T-helper 17 cell (primary cell): ENCODE measurements around the gene C1QTNF8. TPM values are rescaled to one million over a fixed set of nuclear protein-coding genes. Genes with fewer than 3 reads are reported as not detected.

Experiments
- ATAC-seq: fragments of 150-1000 bp; cut with Tn5 transposase; 2 replicates; pipeline ENCODE4 v1.10.0; 2021; ENCODE audit warnings: mild to moderate bottlenecking, moderate library complexity
- DNase-seq, 3 donors: peaks; one replicate each; pipeline versions ENCODE4 v3.0.0 to v3.0.0-alpha.2; 2020 to 2021
- H3K9me3 ChIP-seq: one replicate; pipeline ENCODE4 v1.7.0; 2013; ENCODE audit warnings: low read length, mild to moderate bottlenecking; ENCODE audit not compliant: control insufficient read depth, poor library complexity, severe bottlenecking
- H3K27ac Mint-ChIP-seq: one replicate; pipeline ENCODE4 v1.8.0; 2022; ENCODE audit warnings: mild to moderate bottlenecking, moderate library complexity, mixed read lengths
- H3K27me3 Mint-ChIP-seq: one replicate; pipeline ENCODE4 v1.8.0; 2022; ENCODE audit warnings: mixed read lengths
- H3K36me3 Mint-ChIP-seq: one replicate; pipeline ENCODE4 v1.8.0; 2022; ENCODE audit warnings: low read depth, mixed read lengths
- H3K4me1 Mint-ChIP-seq: one replicate; pipeline ENCODE4 v1.8.0; 2022; ENCODE audit warnings: mild to moderate bottlenecking, mixed read lengths
- H3K4me3 Mint-ChIP-seq: one replicate; pipeline ENCODE4 v1.8.0; 2022; ENCODE audit warnings: mild to moderate bottlenecking, moderate library complexity, mixed read lengths
- total RNA-seq, 4 donors: library from RNA in 2 of 4; stranded (reverse) in 2 of 4; gene quantifications; one replicate each; pipeline ENCODE4 v1.2.3 and lab custom pipeline; 2022 to 2026

The C1QTNF8 gene
- total RNA-seq, 2 donors from 2014 or later, result not detected

- ATAC-seq, result no peak
- Mint-ChIP-seq H3K4me1 (no peaks in the 10 kb centered on the region), H3K27me3 (no peaks in the 10 kb centered on the region), H3K27ac (no peak overlapping the region), H3K36me3 (no peaks in the 10 kb centered on the region), H3K4me3 (no peak overlapping the region)
- no peak for DNase-seq
- H3K9me3 ChIP-seq, result no peaks in the 10 kb centered on the region
These were observed 37.9 kb upstream of the C1QTNF8 start for GRCh38 chr16:1133810-1134520.

- H3K4me3 Mint-ChIP-seq, result no peak overlapping the region
- no peaks in the 10 kb centered on the region for H3K36me3 Mint-ChIP-seq
- H3K27ac Mint-ChIP-seq, result no peak overlapping the region
- DNase-seq (no peak), ATAC-seq (no peak)
- H3K4me1 Mint-ChIP-seq, result no peaks in the 10 kb centered on the region
- H3K9me3 ChIP-seq, result no peaks in the 10 kb centered on the region
- H3K27me3 Mint-ChIP-seq, result no peaks in the 10 kb centered on the region
These were observed 37.2 kb upstream of the C1QTNF8 start for GRCh38 chr16:1133271-1133670.

- no peak for ATAC-seq
- Mint-ChIP-seq H3K27me3 (no peaks in the 10 kb centered on the region), H3K4me1 (no peaks in the 10 kb centered on the region), H3K36me3 (no peaks in the 10 kb centered on the region), H3K4me3 (no peak overlapping the region), H3K27ac (no peak overlapping the region)
- H3K9me3 ChIP-seq, result no peaks in the 10 kb centered on the region
- no peak for DNase-seq
These were observed 36.4 kb upstream of the C1QTNF8 start for GRCh38 chr16:1132431-1132830.

DNA sequence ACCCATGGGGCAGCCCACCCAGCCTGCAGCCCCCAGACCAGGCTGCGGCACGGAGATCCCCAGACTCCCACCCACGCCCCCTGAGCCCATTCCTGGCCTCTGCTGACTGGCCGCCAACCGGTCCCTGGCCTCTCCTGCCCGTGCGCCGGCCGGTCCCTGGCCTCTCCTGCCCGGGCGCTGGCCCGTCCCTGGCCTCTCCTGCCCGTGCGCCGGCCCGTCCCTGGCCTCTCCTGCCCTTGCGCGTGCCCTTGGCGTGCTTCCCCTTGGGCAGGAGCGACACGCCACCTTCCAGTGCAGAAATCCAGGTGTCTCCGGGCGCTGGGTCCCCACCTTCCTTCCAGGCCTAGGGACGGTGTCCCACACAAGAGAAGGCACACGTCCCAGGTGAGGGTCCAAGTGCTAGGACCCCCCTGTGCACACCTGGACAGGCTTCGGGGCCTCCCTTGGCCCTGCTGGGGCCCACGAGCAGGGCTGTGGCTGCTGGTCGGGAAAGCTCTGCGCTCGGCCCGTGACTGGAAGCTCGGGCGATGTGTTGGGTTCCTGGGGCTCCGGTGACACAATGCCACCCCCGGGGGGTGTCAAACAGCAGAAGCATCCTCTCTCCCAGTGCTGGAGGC, 35.4 kb upstream of the C1QTNF8 start:
- no peaks in the 10 kb centered on the region for H3K27me3 Mint-ChIP-seq
- no peaks in the 10 kb centered on the region for H3K4me1 Mint-ChIP-seq
- H3K9me3 ChIP-seq, result no peaks in the 10 kb centered on the region
- no peak overlapping the region for H3K4me3 Mint-ChIP-seq
- ATAC-seq, result no peak
- DNase-seq, result no peak
- no peak overlapping the region for H3K27ac Mint-ChIP-seq
- H3K36me3 Mint-ChIP-seq, result no peaks in the 10 kb centered on the region

GRCh38 chr16:1130382-1130781, 34.3 kb upstream of the C1QTNF8 start:
- Mint-ChIP-seq H3K27me3 (no peaks in the 10 kb centered on the region), H3K4me3 (no peak overlapping the region), H3K27ac (no peak overlapping the region), H3K36me3 (no peaks in the 10 kb centered on the region), H3K4me1 (peaks cover 4% of the 10 kb centered on the region)
- ATAC-seq, result no peak
- no peak for DNase-seq
- H3K9me3 ChIP-seq, result no peaks in the 10 kb centered on the region

DNA sequence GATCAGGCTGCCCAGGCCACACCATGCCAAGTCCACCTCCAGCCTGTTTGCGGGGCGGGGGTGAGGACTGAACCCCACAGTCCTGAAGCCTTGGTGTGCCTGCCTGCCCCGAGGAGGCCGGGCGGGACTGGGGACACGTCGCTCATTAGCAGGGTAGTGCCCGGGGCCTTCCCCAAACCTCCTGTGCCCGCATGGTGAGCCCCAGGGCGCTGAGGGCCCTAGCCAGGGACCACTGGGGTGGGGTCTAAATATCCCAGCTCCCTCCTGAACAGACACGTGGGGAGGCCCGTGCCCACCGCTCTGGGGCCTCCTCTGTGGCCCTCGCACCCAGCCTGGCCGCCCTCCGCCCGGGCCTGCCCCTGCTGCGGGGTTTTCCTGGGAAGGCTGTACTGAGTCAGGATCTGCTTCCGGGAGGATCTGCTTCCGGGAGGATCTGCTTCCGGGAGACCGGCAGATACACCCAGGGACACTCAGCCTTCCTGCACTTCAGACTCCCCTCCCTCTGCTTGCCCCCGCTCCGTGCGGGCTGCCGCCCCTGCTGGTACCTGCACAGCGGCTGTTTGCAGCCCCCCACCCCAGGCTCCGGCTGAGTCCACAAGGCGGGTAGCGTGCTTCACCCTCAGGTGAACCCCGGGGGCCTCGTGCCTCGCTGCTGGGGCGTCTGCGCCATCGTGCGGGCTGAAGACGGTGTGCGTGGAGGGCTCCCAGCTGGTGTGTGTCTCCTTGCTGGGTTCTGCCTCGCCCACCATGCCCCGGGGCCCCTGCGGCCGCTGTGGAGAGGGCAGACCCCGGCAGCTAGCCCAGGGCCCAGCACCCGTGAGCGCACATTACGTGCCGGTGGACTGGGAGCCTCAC, 33.3 kb upstream of the C1QTNF8 start:
- Mint-ChIP-seq H3K27ac (no peak overlapping the region), H3K27me3 (no peaks in the 10 kb centered on the region), H3K4me1 (peaks cover 4% of the 10 kb centered on the region), H3K36me3 (no peaks in the 10 kb centered on the region), H3K4me3 (no peak overlapping the region)
- no peaks in the 10 kb centered on the region for H3K9me3 ChIP-seq
- ATAC-seq (no peak), DNase-seq (no peak)

DNA sequence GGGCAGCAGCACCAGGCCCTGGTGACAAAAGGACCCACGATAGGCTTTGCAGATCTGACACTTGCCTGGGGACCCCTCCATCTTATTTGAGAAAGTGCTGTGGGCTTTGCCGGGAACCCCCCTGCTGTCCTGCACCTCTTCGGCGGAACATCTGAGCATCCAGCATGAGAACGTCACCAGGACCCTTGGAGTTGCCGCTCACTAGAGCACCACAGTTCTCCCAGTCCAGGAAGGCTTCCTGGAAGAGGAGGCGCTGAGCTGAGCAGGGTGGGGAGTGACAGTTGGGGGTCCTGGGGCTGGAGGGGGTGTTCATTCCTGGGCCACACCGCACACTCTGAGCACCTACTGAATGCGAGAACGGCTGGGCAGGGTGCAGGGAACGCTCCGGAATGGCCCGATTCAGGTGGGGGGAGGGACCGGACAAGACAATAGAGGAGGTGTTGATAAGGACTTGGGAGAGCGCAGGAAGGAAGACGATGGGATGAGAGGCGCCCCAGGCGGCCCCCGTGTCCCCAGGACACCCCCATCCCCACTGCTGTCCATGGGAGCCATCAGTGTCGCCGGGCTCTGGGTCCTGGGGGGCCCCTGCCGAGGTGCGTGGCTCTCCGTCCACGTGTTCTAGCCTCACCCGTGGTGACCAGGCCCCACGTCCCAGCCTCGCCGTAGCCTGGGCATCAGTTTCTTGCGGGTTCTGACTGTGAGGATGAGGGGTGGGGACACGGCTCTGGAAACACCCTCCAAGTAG, 32.1 kb upstream of the C1QTNF8 start:
- Mint-ChIP-seq H3K4me1 (peaks cover 4% of the 10 kb centered on the region), H3K4me3 (no peak overlapping the region), H3K27ac (no peak overlapping the region), H3K36me3 (no peaks in the 10 kb centered on the region), H3K27me3 (no peaks in the 10 kb centered on the region)
- ATAC-seq (no peak), DNase-seq (no peak)
- H3K9me3 ChIP-seq, result no peaks in the 10 kb centered on the region

DNA sequence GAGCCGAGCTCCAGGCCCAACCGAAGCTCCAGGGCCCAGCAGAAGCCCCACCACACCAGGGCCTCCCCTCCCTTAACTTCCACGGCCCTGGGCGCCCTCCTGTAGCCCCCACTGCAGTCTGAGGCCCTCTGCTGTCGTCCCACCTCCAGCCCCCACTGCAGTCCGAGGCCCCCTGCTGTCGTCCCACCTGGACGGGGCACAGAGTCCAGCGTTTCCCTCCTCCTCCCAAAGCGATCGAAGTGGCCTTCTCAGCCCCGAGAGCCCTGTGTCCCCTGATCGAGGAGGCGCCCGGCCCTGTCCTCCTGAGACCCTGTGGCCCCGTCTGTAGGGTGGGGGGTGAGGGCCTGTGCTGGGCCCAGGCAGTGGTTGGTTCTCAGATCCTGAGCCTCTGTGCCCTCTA, 31.1 kb upstream of the C1QTNF8 start:
- H3K4me1 Mint-ChIP-seq, result peaks cover 4% of the 10 kb centered on the region
- DNase-seq (no peak), ATAC-seq (no peak)
- no peaks in the 10 kb centered on the region for H3K27me3 Mint-ChIP-seq
- no peaks in the 10 kb centered on the region for H3K9me3 ChIP-seq
- H3K27ac Mint-ChIP-seq, result no peak overlapping the region
- H3K4me3 Mint-ChIP-seq, result no peak overlapping the region
- H3K36me3 Mint-ChIP-seq, result no peaks in the 10 kb centered on the region

- H3K9me3 ChIP-seq, result no peaks in the 10 kb centered on the region
- DNase-seq, result no peak
- no peak for ATAC-seq
- Mint-ChIP-seq H3K4me3 (no peak overlapping the region), H3K27ac (no peak overlapping the region), H3K36me3 (no peaks in the 10 kb centered on the region), H3K4me1 (peaks cover 4% of the 10 kb centered on the region), H3K27me3 (no peaks in the 10 kb centered on the region)
These were observed 30.5 kb upstream of the C1QTNF8 start for GRCh38 chr16:1126586-1126985.

GRCh38 chr16:1126044-1126443, 30.0 kb upstream of the C1QTNF8 start:
- H3K36me3 Mint-ChIP-seq, result no peaks in the 10 kb centered on the region
- ATAC-seq, result no peak

GRCh38 chr16:1125471-1125870, 29.4 kb upstream of the C1QTNF8 start:
- ATAC-seq (peak; percentile 35), DNase-seq (no peak)
- Mint-ChIP-seq H3K4me1 (peaks cover 4% of the 10 kb centered on the region), H3K27ac (no peak overlapping the region), H3K27me3 (no peaks in the 10 kb centered on the region), H3K4me3 (no peak overlapping the region), H3K36me3 (no peaks in the 10 kb centered on the region)
- H3K9me3 ChIP-seq, result no peaks in the 10 kb centered on the region

More at GRCh38 chr16:1126044-1126443, 30.0 kb upstream of the C1QTNF8 start:
- H3K9me3 ChIP-seq, result no peaks in the 10 kb centered on the region
- Mint-ChIP-seq H3K27me3 (no peaks in the 10 kb centered on the region), H3K4me1 (peaks cover 4% of the 10 kb centered on the region), H3K27ac (no peak overlapping the region), H3K4me3 (no peak overlapping the region)
- DNase-seq, result no peak

DNA sequence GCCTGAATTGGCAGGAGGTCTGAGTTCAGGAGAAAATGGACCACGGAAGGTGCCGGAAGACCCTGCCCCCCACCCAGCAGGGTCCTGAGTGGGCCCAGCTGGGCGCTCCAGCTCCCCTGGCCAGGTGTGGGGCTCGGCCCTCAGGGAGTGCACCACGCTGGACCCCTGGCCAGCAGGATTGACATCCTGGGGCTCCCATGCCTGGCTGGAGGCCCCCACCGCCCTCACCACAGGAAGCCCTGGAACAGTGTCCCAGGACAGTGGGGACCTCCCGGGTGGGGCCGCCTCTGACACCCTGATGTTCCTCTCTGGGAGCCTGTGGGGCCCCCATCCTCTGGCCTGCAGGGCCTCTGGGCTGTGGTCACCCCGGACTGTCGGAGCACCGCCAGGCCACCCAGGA, 28.8 kb upstream of the C1QTNF8 start:
- no peak for DNase-seq
- Mint-ChIP-seq H3K27me3 (no peaks in the 10 kb centered on the region), H3K27ac (no peak overlapping the region), H3K4me1 (peaks cover 4% of the 10 kb centered on the region), H3K36me3 (no peaks in the 10 kb centered on the region), H3K4me3 (no peak overlapping the region)
- no peaks in the 10 kb centered on the region for H3K9me3 ChIP-seq
- no peak for ATAC-seq

DNA sequence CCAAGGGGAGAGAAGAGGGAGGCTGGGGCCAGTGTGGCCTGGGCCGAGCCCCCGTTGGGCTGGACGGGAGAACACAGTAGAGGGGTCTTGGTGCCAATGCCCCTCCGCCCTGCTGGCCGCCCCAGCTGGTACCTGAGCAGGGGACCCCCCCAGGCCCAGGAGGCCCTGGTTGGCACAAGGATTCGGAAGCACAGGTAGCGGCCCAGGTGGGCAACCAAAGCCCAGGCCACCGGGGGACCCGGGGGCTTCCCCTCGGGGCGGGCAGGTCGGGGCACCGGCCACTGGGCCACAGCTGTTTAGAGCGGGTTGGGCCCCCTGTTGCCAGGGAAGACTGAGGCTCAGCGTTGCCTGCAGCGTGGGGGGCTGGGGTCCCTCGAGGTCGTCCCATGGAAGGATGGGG, 28.2 kb upstream of the C1QTNF8 start:
- H3K4me1 Mint-ChIP-seq, result peaks cover 4% of the 10 kb centered on the region

More for the DNA sequence above, 28.2 kb upstream of the C1QTNF8 start:
- ATAC-seq (no peak), DNase-seq (no peak)
- Mint-ChIP-seq H3K27ac (no peak overlapping the region), H3K36me3 (no peaks in the 10 kb centered on the region), H3K27me3 (no peaks in the 10 kb centered on the region), H3K4me3 (no peak overlapping the region)
- H3K9me3 ChIP-seq, result no peaks in the 10 kb centered on the region
